GM23248 (cell line): ENCODE data around the gene ACP3. TPM values are rescaled to one million over a fixed set of nuclear protein-coding genes. Genes with fewer than 3 reads are reported as not detected.

Source experiments
- DNase-seq: peaks from one replicate; pipeline ENCODE4 v3.0.0-alpha.2; 2015
- H2AFZ ChIP-seq: fragments of 200-600 bp; sonication (generic); 2 replicates; pipeline ENCODE4 v1.6.1; 2016; ENCODE audit warnings: antibody characterized with exemption
- H3F3A ChIP-seq: fragments of 200-600 bp; sonication (generic); 2 replicates; pipeline ENCODE4 v1.6.1; 2016; ENCODE audit warnings: mild to moderate bottlenecking, antibody characterized with exemption, mixed run types; ENCODE audit not compliant: insufficient read depth
- H3K27ac ChIP-seq: fragments of 200-600 bp; sonication (generic); 2 replicates; pipeline ENCODE4 v1.5.1; 2016; ENCODE audit warnings: mild to moderate bottlenecking
- H3K27me3 ChIP-seq: fragments of 200-600 bp; sonication (generic); replicated peaks from 2 replicates; pipeline ENCODE4 v1.6.1; 2016; ENCODE audit warnings: mild to moderate bottlenecking; ENCODE audit not compliant: insufficient read depth
- H3K36me3 ChIP-seq: fragments of 200-600 bp; sonication (generic); 2 replicates; pipeline ENCODE4 v1.6.1; 2016; ENCODE audit warnings: low read depth, mild to moderate bottlenecking
- H3K4me1 ChIP-seq: fragments of 200-600 bp; sonication (generic); 2 replicates; pipeline ENCODE4 v1.6.1; 2016; ENCODE audit warnings: mild to moderate bottlenecking; ENCODE audit not compliant: insufficient read depth
- H3K4me2 ChIP-seq: fragments of 200-600 bp; sonication (generic); one replicate; pipeline ENCODE4 v1.6.1; 2016; ENCODE audit warnings: mild to moderate bottlenecking; ENCODE audit not compliant: unreplicated experiment
- H3K4me3 ChIP-seq: fragments of 200-600 bp; sonication (generic); 2 replicates; pipeline ENCODE4 v1.5.1; 2016; ENCODE audit warnings: mild to moderate bottlenecking
- H3K79me2 ChIP-seq: fragments of 200-600 bp; sonication (generic); 2 replicates; pipeline ENCODE4 v1.6.1; 2016; ENCODE audit warnings: mild to moderate bottlenecking; ENCODE audit not compliant: insufficient read depth
- H3K9ac ChIP-seq: fragments of 200-600 bp; sonication (generic); 2 replicates; pipeline ENCODE4 v1.6.1; 2016; ENCODE audit warnings: mild to moderate bottlenecking
- H3K9me2 ChIP-seq: fragments of 200-600 bp; sonication (generic); 2 replicates; pipeline ENCODE4 v1.6.1; 2016; ENCODE audit warnings: mixed run types, mild to moderate bottlenecking, moderate library complexity; ENCODE audit not compliant: insufficient read depth
- H3K9me3 ChIP-seq: fragments of 200-600 bp; sonication (generic); one replicate; pipeline ENCODE4 v1.6.1; 2017; ENCODE audit warnings: low read depth
- H4K20me1 ChIP-seq: fragments of 200-600 bp; sonication (generic); 2 replicates; pipeline ENCODE4 v1.6.0; 2016; ENCODE audit not compliant: insufficient read depth
- EZH2 ChIP-seq: fragments of 200-600 bp; sonication (generic); IDR thresholded peaks from 2 replicates; pipeline ENCODE4 v1.6.1; 2018; ENCODE audit warnings: antibody characterized with exemption, mild to moderate bottlenecking; ENCODE audit not compliant: insufficient read depth, poor library complexity, severe bottlenecking
- EZH2phosphoT487 ChIP-seq: fragments of 200-600 bp; sonication (generic); IDR thresholded peaks from 2 replicates; pipeline ENCODE4 v1.6.1; 2018; ENCODE audit warnings: antibody characterized with exemption, moderate library complexity, mild to moderate bottlenecking, low read depth; ENCODE audit not compliant: insufficient read depth
- WGBS, 2 experiments: methylation state at CpG; one replicate each; pipeline ENCODE4 v1.1.6; 2015 to 2017; ENCODE audit warnings: low lambda C conversion rate in 2 of 2, low coverage in 1 of 2; ENCODE audit errors: missing lambda C conversion rate in 2 of 2; 5-methylcytosine and 5-hydroxymethylcytosine counted together
- in situ Hi-C: fragments of 300-500 bp; cut with MboI; formaldehyde crosslinking; loops from 2 replicates; pipeline ENCODE4 v1.15.0; 2020
- polyA plus RNA-seq: library from polyadenylated mRNA; unstranded; fragments of >200 nt; fragmentation: Nextera tagmentation; extraction: Ambion mirVana; gene quantifications from 2 replicates; pipeline ENCODE4 v1.2.1, GENCODE V29; 2016
- total RNA-seq: library from RNA; depleted of rRNA; stranded (reverse); fragments of >200 nt; shearing (Covaris generic); gene quantifications from 2 replicates; pipeline ENCODE4 v1.2.3, GENCODE V29; 2014; rRNA removed

ACP3 gene
- total and polyA plus RNA-seq, 2 experiments from 2014 or later, result 1.1 to 1.6 TPM

DNA sequence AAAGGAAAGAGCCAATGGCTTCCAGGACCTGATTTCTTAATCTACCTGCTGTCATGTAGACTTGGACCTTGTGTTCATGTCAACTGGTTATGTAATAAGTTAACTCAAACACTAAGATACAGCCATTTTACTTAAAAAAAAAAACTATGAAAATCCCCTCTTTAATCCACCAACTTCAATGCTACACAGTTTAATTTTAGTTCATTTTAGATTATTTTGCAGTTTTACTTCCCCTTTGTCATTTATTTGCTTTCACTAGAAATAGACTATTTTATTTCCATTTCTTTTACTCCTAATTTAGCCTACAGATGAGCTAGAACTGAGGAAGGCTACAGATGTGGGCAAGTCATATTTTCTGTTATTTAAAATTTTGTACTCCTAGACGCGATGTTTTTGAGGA lies 89.4 kb downstream of the ACP3 start:
- H3K4me3 ChIP-seq, result no peak overlapping the region
- no peaks in the 10 kb centered on the region for H4K20me1 ChIP-seq
- WGBS, 2 experiments, result 96% methylated on average over 2 of the region's 2 CpGs
- no peaks in the 10 kb centered on the region for H3K27me3 ChIP-seq
- no peak for TF ChIP-seq EZH2
- no peak for TF ChIP-seq EZH2phosphoT487
- no peak overlapping the region for H3K9ac ChIP-seq
- in situ Hi-C loops, result loop anchor here (10.0 kb wide), 1 partner anchor 152 kb away; no protein-coding TSS in a partner anchor
- DNase-seq, result no peak
- no peaks in the 10 kb centered on the region for H3K79me2 ChIP-seq
- H3K27ac ChIP-seq, result no peak overlapping the region
- H3K9me2 ChIP-seq, result no peaks in the 10 kb centered on the region; the same call in 1 of the 2 replicates
- no peaks in the 10 kb centered on the region for H3K36me3 ChIP-seq
- H2AFZ ChIP-seq, result no peak overlapping the region
- no peaks in the 10 kb centered on the region for H3K9me3 ChIP-seq
- H3F3A ChIP-seq, result peaks cover 18% of the 10 kb centered on the region; the same call in 1 of the 2 replicates
- no peak overlapping the region for H3K4me2 ChIP-seq
- H3K4me1 ChIP-seq, result peaks cover 8% of the 10 kb centered on the region; the same call in 1 of the 2 replicates

DNA sequence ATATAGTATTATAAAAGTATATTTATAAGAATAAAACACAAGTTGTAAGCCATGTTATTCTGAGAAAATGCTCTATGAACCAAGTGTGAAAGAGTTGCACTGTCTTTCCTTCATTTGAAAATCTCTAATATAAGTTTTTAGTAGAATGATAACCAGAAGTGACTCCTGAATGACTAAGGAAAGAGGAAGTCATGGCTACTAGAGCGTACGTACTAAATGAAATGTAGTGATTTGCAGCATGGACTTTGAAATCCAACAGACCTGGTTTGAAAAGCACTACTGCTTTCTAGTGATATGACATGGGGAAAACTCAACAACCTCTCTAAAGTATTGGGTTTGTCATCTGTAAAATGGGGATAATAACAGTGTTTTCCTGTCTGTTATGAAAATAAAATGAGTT lies 89.8 kb downstream of the ACP3 start:
- TF ChIP-seq EZH2 (no peak), EZH2phosphoT487 (no peak)
- Histone ChIP-seq H4K20me1 (no peaks in the 10 kb centered on the region), H3K9ac (no peak overlapping the region), H2AFZ (no peak overlapping the region), H3F3A (peaks cover 18% of the 10 kb centered on the region; the same call in 1 of the 2 replicates), H3K4me2 (no peak overlapping the region), H3K4me1 (peaks cover 8% of the 10 kb centered on the region; the same call in 1 of the 2 replicates), H3K79me2 (no peaks in the 10 kb centered on the region), H3K4me3 (no peak overlapping the region), H3K27ac (no peak overlapping the region), H3K36me3 (no peaks in the 10 kb centered on the region), H3K27me3 (no peaks in the 10 kb centered on the region), H3K9me3 (no peaks in the 10 kb centered on the region), H3K9me2 (no peaks in the 10 kb centered on the region; the same call in 1 of the 2 replicates)
- DNase-seq, result no peak
- in situ Hi-C loops, result loop anchor here (10.0 kb wide), 1 partner anchor 152 kb away; no protein-coding TSS in a partner anchor
- WGBS, 2 experiments, result 91 to 97% methylated on average over 2 of the region's 2 CpGs

Other genes with a start within 250 kb of the ACP3 start
- gene DNAJC13, start 100.1 kb downstream of the ACP3 start, total RNA-seq, result 51.1 and 51.5 TPM in 2 replicates
- gene DNAJC13, start 100.1 kb downstream of the ACP3 start, polyA plus RNA-seq, result 17.1 and 17.8 TPM in 2 replicates